HTR-8/SVneo (cell line): ENCODE results near the gene MRPL32.
"Not testable (repeated sequence)": the region's sequence is repeated elsewhere in the genome, so short reads cannot be mapped to it uniquely, and the experiment has no call there.

Experiments used
- DNase-seq: peaks from one replicate; pipeline ENCODE4 v3.0.0; 2011; ENCODE audit warnings: low spot score, mixed read lengths; ENCODE audit not compliant: insufficient read length
- FAIRE-seq: peaks from 2 replicates; lab custom pipeline; 2011; peaks lifted over from hg19 to GRCh38; lab: Jason Lieb, UNC

The MRPL32 gene

GRCh38 chr7:42931834-42932651 lies at the start of gene MRPL32, which contains the start of gene PSMA2:
MRPL32 (plus strand) TSS chr7:42932376; CDS start chr7:42932387, 11 bp downstream.
PSMA2 (minus strand) TSS chr7:42932174; CDS start chr7:42932158, 16 bp downstream.
- FAIRE-seq, result peak; percentile 88

DNA sequence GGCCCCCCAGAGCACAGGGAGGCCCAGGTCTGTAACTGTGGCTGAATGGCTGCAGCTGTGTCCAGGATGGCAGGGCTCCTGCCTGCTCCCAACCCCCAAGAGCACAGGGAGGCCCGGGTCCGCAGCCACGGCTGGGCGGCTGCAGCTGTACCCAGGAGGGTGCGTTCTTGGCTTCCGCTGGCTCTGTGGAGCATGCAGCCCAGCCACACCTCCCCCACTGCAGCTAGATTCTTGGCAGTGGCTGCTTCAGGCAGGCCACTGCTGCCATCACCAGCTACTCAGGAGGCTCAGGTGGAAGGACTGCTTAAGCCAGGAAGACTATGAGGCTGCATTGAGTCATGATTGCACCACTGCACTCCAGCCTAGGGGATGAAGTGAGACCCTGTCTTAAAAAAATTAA lies 48.2 kb upstream of the MRPL32 start:
- no peak for FAIRE-seq

More at GRCh38 chr7:42931834-42932651, at the start of gene MRPL32, which contains the start of gene PSMA2:
- peak; percentile 97 for DNase-seq

GRCh38 chr7:42885183-42885582 lies 47.0 kb upstream of the MRPL32 start:
- FAIRE-seq, DNase-seq: not testable (repeated sequence)

More for the DNA sequence above, 48.2 kb upstream of the MRPL32 start:
- DNase-seq, result no peak

DNA sequence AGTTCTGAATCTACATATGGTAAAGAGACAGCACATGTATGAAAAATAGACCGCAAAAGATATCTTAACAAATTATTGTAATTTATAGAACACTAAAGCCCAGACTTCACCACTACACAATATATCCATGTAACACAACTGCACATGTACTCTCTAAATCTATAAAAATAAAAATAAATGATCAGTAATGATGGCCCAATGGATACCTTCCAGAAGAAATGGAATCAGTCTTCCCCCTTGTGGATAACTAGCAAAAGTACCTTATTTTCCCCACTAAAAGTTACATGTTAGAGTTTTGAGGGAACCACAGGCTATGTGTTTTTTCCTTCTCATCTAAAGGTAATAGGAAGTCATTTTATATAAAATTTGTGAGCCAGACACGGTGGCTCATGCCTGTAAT lies 46.0 kb upstream of the MRPL32 start:
- FAIRE-seq (no peak), DNase-seq (no peak)

GRCh38 chr7:42886893-42887505 lies 45.2 kb upstream of the MRPL32 start:
- FAIRE-seq (no peak), DNase-seq (no peak)

DNA sequence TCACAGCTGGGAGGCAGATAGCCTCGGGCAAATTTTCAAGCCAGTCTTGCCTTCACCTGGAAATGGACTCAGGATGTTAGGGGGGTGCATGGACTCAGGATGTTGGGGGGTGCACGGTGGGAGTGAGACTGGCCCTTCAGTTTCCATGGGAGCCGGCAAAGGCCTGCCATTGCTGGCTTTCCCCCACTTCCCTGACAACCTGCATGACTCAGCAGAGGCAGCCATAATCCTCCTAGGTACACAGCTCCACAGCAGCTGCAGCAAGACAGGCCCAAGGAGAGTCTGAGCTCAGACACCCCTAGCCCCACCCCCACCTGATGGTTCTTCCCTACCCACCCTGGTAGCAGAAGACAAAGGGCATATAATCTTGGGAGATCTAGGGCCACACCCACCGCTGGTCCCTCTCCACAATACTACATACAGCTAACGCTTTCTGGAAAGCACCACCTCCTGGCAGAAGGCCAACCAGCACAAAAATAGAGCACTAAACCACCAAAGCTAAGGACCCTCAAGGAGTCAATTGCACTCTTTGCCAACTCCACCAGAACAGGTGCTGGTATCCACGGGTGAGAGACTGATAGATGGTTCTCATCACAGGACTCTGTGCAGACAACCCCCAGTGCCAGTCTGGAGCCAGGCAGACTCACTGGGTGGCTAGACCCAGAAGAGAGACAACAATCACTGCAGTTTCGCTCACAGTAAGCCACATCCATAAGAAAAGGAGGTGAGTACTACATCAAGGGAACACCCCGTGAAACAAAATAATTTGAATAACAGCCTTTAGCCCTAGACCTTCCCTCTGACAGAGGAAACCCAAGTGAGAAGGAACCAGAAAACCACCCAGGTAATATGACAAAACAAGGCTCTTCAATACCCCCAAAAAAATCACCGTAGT lies 38.6 kb upstream of the MRPL32 start:
- FAIRE-seq, result no peak
- no peak for DNase-seq

GRCh38 chr7:42900842-42901241 lies 31.3 kb upstream of the MRPL32 start:
- DNase-seq (no peak), FAIRE-seq (no peak)

DNA sequence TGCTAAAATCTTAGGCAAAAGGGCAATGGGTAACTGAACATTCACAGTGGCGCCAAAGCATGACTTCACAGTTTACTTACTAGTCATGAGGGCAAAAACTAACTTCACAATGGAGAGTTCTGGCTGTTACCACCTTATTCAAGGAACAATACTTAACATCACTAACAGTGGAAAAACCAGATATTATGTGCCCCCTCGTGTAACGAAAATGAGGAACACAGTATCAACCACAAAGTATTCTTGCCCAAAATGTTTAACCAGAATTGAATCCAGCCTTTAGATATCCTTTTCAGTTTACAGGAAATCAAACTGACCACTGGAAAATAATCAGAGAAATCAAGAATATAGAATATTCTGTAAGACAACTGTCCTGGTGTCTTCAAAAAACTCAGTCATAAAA lies 29.8 kb upstream of the MRPL32 start:
- FAIRE-seq (no peak), DNase-seq (no peak)

- no peak for FAIRE-seq
- DNase-seq, result no peak
Measured at GRCh38 chr7:42906181-42906580, 26.0 kb upstream of the MRPL32 start.

DNA sequence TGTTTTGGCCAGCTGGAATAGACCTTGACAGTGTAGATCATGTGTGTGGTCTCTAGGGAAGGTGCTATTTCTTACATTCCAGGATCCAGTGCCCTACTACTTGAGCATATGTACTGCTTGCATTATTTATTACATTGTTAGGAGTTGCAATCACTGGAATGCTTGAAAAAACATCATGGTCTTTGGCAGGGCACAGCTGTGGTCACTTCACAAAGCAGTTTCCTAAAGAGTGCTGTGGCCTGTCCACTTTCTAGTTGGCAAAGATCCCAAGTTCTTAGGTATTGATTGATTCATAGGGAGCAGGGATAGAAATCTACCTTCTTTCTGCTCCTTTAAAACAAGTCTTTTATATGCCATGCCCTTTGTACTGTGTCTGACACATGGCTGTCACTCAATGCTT lies 24.9 kb upstream of the MRPL32 start:
- FAIRE-seq, result no peak
- DNase-seq, result no peak

GRCh38 chr7:42910306-42910705 lies 21.9 kb upstream of the MRPL32 start:
- FAIRE-seq, result no peak
- DNase-seq, result no peak

GRCh38 chr7:42911454-42912447 lies 20.4 kb upstream of the MRPL32 start, which contains the start of gene C7orf25:
C7orf25 (minus strand) TSS chr7:42912070; CDS start chr7:42910900, 1,170 bp downstream.
- peak; percentile 89 for DNase-seq
- peak; percentile 93 for FAIRE-seq

DNA sequence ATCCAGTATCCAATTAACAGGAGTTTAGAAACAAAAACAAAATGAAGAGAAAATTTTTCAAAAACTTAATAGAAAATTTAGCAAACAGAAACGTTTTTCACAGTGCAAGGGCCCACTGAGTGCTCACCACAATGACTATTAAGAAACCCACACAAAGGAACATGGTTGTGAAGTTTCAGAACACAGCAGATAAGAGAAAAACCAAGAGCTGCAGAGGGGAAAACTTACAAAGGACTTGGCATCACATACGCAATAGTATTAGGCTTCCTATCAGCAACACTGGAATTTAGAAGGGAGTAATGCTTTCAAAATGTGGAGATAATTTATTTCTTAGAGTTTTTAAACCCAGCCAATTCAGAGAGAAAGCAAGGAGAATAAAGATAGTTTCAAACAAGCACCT lies 18.6 kb upstream of the MRPL32 start:
- no peak for DNase-seq

DNA sequence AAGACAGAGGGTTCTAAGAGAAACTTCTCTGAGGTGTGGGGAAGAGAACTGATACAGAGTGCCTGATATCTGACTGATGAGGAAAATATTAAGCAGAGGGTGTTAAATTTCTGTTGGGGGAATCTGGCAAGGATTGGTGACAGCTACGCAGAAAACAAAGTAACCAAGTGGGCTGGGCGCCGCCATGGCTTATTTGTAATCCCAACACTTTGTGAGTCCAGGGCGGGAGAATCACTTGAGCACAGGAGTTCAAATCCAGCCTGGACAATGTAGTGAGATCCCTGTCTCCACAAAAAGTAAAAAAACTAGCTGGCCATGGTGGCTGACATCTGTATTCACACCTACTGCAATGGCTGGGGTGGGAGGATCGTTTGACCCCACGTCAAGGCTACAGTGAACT lies 18.2 kb upstream of the MRPL32 start:
- DNase-seq (no peak), FAIRE-seq (no peak)

More for the DNA sequence above, 18.6 kb upstream of the MRPL32 start:
- no peak for FAIRE-seq

GRCh38 chr7:42914421-42915045 lies 17.6 kb upstream of the MRPL32 start:
- DNase-seq (no peak), FAIRE-seq (no peak)

DNA sequence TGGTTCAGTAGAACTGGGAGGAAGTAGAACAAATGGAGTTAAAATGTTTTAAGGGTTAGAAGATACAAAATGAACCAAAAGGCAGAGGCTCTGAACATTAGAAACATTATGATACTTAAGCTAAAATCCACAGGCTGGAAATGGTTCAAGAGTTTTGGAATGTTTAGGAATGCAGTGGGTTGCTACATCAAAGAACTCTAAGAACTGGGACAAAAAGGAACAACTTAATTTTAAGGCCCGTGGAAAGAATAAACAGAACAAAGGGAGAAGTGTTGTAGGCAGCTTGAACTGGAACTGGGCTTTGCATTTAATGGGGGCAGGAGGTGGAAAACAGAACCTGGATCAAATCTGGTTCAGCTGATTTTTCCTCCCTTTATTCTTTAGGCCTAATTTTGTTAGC lies 16.8 kb upstream of the MRPL32 start:
- FAIRE-seq (no peak), DNase-seq (no peak)

GRCh38 chr7:42922017-42922753 lies 10.0 kb upstream of the MRPL32 start:
- DNase-seq (no peak), FAIRE-seq (no peak)

DNA sequence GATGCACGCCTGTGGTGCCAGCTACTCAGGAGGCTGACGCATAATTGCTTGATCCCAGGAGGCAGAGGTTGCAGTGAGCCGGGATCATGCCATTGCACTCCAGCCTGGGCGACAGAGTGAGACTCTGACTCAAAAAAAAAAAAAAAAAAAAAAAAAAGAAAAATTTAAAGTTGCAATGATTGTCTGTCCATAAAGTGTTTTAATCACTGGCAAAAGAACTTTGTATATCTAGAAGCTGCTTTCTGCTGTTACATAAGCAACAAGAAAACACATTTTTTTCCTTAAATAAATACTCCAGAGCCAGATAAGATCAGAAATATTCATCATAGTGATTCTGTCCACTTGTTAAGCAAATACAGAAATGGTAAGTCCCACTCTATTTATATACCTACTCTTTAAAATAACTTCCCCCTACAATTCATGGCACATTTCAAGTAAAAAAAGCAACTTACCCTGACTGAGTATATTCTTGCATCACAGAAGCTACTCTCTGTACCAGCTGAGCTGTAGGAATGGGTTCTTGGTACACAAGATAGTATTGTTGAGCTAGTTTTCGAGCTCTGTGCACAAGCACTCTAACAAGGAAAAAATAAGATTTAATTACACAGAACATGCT lies 7.8 kb upstream of the MRPL32 start:
- FAIRE-seq (no peak), DNase-seq (no peak)
